Lower leg skin (tissue), 4 donors: Measurements from ENCODE around the gene CNIH3. TPM values are rescaled to one million over a fixed set of nuclear protein-coding genes. Genes with fewer than 3 reads are reported as not detected.

Experiments
- DNase-seq, 2 donors: peaks; one replicate each; pipeline ENCODE4 v3.0.0-alpha.2; 2019; ENCODE audit warnings: low spot score in 2 of 2
- H3K4me3 ChIP-seq: fragments of 200-600 bp; sonication (generic); 2 replicates; pipeline ENCODE4 v1.5.1; 2017; ENCODE audit warnings: mild to moderate bottlenecking, low read depth; ENCODE audit not compliant: poor library complexity, severe bottlenecking
- POLR2A ChIP-seq, 2 donors: fragments of 450-650 bp; IDR thresholded peaks; one replicate each; pipeline ENCODE4 v1.6.1; 2016 to 2017; ENCODE audit warnings: antibody characterized with exemption in 2 of 2, mild to moderate bottlenecking in 1 of 2, moderate library complexity in 1 of 2
- WGBS, 2 donors: methylation state at CpG; one replicate each; pipeline ENCODE4 v1.1.5; 2018; 5-methylcytosine and 5-hydroxymethylcytosine counted together
- intact Hi-C: fragments of 100-400 bp; cut with DNase I; formaldehyde crosslinking; loops from one replicate; pipeline ENCODE4 v1.15.0; 2023; ENCODE audit warnings: low total_unique reads
- total RNA-seq, 4 donors: library from RNA; depleted of rRNA; stranded (reverse); fragments of >200 nt; gene quantifications; one replicate each; pipeline ENCODE4 v1.1.0, GENCODE V29; 2016
- TF ChIP-seq, protein P1 (sequence below), 3 donors: fragments of 450-650 bp; IDR thresholded peaks; one replicate each; pipeline ENCODE4 v1.5.1; 2016; ENCODE audit warnings: antibody characterized with exemption in 3 of 3, mild to moderate bottlenecking in 3 of 3, moderate library complexity in 2 of 3

The CNIH3 gene
- total RNA-seq, 4 donors from 2014 or later: 1.4 to 5.1 (median 2.3) TPM

GRCh38 chr1:224582041-224582440 is 34.1 kb upstream of the CNIH3 start:
- DNase-seq: no peak
- WGBS, 2 donors: 51 to 64% methylated on average over 1 of the region's 1 CpG
- no peak overlapping the region for H3K4me3 ChIP-seq
- TF ChIP-seq POLR2A (IDR thresholded peaks at IDR 0.05): no peak
- TF ChIP-seq, protein P1, sequence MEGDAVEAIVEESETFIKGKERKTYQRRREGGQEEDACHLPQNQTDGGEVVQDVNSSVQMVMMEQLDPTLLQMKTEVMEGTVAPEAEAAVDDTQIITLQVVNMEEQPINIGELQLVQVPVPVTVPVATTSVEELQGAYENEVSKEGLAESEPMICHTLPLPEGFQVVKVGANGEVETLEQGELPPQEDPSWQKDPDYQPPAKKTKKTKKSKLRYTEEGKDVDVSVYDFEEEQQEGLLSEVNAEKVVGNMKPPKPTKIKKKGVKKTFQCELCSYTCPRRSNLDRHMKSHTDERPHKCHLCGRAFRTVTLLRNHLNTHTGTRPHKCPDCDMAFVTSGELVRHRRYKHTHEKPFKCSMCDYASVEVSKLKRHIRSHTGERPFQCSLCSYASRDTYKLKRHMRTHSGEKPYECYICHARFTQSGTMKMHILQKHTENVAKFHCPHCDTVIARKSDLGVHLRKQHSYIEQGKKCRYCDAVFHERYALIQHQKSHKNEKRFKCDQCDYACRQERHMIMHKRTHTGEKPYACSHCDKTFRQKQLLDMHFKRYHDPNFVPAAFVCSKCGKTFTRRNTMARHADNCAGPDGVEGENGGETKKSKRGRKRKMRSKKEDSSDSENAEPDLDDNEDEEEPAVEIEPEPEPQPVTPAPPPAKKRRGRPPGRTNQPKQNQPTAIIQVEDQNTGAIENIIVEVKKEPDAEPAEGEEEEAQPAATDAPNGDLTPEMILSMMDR (IDR thresholded peaks at IDR 0.05): no peak
- intact Hi-C loops: no loop called here

DNA sequence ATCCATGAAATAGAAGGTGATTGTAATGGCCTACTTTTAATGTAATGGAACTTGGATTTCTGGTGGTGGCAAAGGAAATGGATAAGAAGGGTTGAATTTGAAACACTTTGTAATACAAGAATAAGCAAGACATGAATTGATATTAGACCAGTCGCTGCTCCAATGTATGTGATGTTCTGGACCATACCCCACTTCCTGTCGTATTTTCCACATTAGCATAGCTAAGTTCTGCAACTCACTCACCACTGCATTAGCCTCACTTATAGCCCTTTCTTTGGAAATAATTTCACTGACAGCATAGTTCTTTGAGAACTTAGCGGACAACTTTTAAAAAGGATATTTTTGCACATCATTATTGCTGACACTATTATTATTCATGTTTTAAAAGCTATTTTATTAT is 32.3 kb upstream of the CNIH3 start:
- WGBS, 2 donors: 92 to 95% methylated on average over 3 of the region's 3 CpGs
- no peak overlapping the region for H3K4me3 ChIP-seq
- TF ChIP-seq POLR2A (IDR thresholded peaks at IDR 0.05): no peak
- TF ChIP-seq, protein P1 (IDR thresholded peaks at IDR 0.05): no peak
- no peak for DNase-seq
- intact Hi-C loops: no loop called here

DNA sequence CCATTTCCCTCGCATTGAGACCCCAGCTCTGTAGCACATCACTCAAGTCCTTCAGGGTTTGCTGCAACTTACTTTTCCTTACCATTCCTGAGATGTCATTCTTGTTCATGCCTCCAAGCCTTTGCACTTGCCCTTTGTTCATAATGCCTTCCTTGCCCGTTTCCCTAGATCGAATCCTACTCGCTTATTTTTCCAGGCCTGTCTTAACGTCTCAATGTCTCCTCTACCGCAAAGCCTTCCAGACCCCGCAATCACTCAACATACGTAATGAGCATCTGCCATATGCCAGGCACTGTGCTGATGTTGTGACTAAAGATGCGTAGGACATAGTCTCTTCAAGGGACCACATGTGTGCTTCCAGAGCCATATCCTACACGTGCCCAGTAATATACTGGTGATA is 31.1 kb upstream of the CNIH3 start:
- intact Hi-C loops: no loop called here
- no peak overlapping the region for H3K4me3 ChIP-seq
- no peak for DNase-seq
- TF ChIP-seq POLR2A (IDR thresholded peaks at IDR 0.05): no peak
- TF ChIP-seq, protein P1 (IDR thresholded peaks at IDR 0.05): no peak
- WGBS, 2 donors: 89 to 96% methylated on average over 10 of the region's 10 CpGs

GRCh38 chr1:224587051-224587450 is 29.1 kb upstream of the CNIH3 start:
- intact Hi-C loops: no loop called here
- no peak for TF ChIP-seq POLR2A (IDR thresholded peaks at IDR 0.05)
- TF ChIP-seq, protein P1 (IDR thresholded peaks at IDR 0.05): no peak
- 92 to 96% methylated on average over 3 of the region's 3 CpGs for WGBS, 2 donors
- H3K4me3 ChIP-seq: no peak overlapping the region
- DNase-seq: no peak

DNA sequence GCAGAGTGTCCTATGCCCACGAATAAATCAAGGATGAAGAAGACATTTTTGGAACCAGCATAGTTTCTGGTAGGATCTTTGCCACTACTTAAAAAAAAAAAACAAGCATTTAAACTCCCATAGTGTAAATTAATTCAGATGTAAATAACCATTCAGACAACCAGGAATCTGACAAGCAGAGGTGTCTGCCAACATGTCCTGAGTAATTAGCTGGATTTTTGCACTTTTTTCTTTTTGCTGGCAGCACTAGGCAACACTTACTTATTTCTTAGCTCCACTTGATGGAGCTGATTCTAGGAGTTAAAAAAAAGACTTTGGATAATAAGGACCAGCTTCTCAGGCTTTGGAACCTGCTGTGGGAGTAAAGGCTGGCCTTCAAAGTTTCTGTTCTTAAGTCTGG is 27.6 kb upstream of the CNIH3 start:
- WGBS, 2 donors: 52 to 79% methylated on average over 1 of the region's 1 CpG
- TF ChIP-seq, protein P1 (IDR thresholded peaks at IDR 0.05): no peak
- no peak for TF ChIP-seq POLR2A (IDR thresholded peaks at IDR 0.05)
- no peak overlapping the region for H3K4me3 ChIP-seq
- no peak for DNase-seq
- intact Hi-C loops: no loop called here

GRCh38 chr1:224589006-224589405 is 27.1 kb upstream of the CNIH3 start:
- TF ChIP-seq POLR2A (IDR thresholded peaks at IDR 0.05): no peak
- TF ChIP-seq, protein P1 (IDR thresholded peaks at IDR 0.05): no peak
- WGBS, 2 donors: 74 to 81% methylated on average over 6 of the region's 6 CpGs
- H3K4me3 ChIP-seq: no peak overlapping the region
- intact Hi-C loops: no loop called here
- DNase-seq: no peak
